Panc1 (cell line): ENCODE measurements around the gene YRDC. TPM values are rescaled to one million over a fixed set of nuclear protein-coding genes. Genes with fewer than 3 reads are reported as not detected.

Source experiments
- ATAC-seq: fragments of 200-7000 bp; cut with Tn5 transposase; 2 replicates; pipeline ENCODE4 v1.9.1; 2020; ENCODE audit warnings: mild to moderate bottlenecking, moderate library complexity
- BruUV-seq: library from RNA; stranded (reverse); fragments of 400-500 nt; replicated peaks from 2 replicates; lab custom pipeline; 2021; lab: Mats Ljungman, UMichigan
- CTCF ChIA-PET: fragments of 300-600 bp; sonication (Branson Sonifier 250); formaldehyde crosslinking; loops from one replicate; lab custom pipeline; 2022; ENCODE audit warnings: antibody characterized with exemption; lab: Charles Lee
- POLR2A ChIA-PET: fragments of 300-600 bp; sonication (Branson Sonifier 250); formaldehyde crosslinking; loops from one replicate; lab custom pipeline; 2022; ENCODE audit warnings: antibody characterized with exemption; lab: Charles Lee
- DNase-seq: peaks from one replicate; pipeline ENCODE4 v3.0.0-alpha.2; 2010; ENCODE audit warnings: low read depth, low spot score
- H3K27ac ChIP-seq: 2 replicates; pipeline ENCODE4 v1.5.1; 2011; ENCODE audit warnings: mild to moderate bottlenecking, low read length, inconsistent platforms
- H3K27me3 ChIP-seq: fragments of 200-500 bp; sonication (Bioruptor generic); 2 replicates; pipeline ENCODE4 v1.6.0; 2014; ENCODE audit warnings: low read length, inconsistent platforms; ENCODE audit not compliant: control insufficient read depth, insufficient read depth
- H3K36me3 ChIP-seq: fragments of 200-500 bp; sonication (Bioruptor generic); 2 replicates; pipeline ENCODE4 v1.5.1; 2014; ENCODE audit warnings: inconsistent platforms, mild to moderate bottlenecking, low read length, moderate library complexity; ENCODE audit not compliant: control insufficient read depth, insufficient read depth
- H3K4me1 ChIP-seq: 2 replicates; pipeline ENCODE4 v1.5.1; 2011; ENCODE audit warnings: inconsistent platforms, mild to moderate bottlenecking, low read length, moderate library complexity; ENCODE audit not compliant: control insufficient read depth, insufficient read depth
- H3K4me3 ChIP-seq, 2 experiments: 2 replicates each; pipeline ENCODE4 v1.5.1; 2011 to 2012; ENCODE audit warnings: low read depth in 2 of 2, low read length in 2 of 2, mild to moderate bottlenecking in 2 of 2, inconsistent platforms in 1 of 2, moderate library complexity in 1 of 2
- H3K9me3 ChIP-seq: fragments of 200-500 bp; sonication (Bioruptor generic); 2 replicates; pipeline ENCODE4 v1.5.1; 2014; ENCODE audit warnings: low read depth, mild to moderate bottlenecking, inconsistent platforms, low read length, moderate library complexity; ENCODE audit not compliant: control insufficient read depth, insufficient read depth
- CTCF ChIP-seq: fragments of 450-650 bp; IDR thresholded peaks from 2 replicates; pipeline ENCODE4 v1.5.1; 2017; ENCODE audit warnings: mild to moderate bottlenecking
- POLR2AphosphoS5 ChIP-seq: IDR thresholded peaks from 2 replicates; pipeline ENCODE4 v1.6.1; 2012; ENCODE audit warnings: mild to moderate bottlenecking, low read depth, low read length, moderate library complexity
- REST ChIP-seq, 2 experiments: IDR thresholded peaks; 2 replicates each; pipeline ENCODE4 v1.6.1; 2011 to 2012; ENCODE audit warnings: low read depth in 2 of 2, control low read depth in 1 of 2, low read length in 1 of 2, mild to moderate bottlenecking in 1 of 2, moderate library complexity in 1 of 2; ENCODE audit not compliant: insufficient read depth in 1 of 2
- SIN3A ChIP-seq: IDR thresholded peaks from 2 replicates; pipeline ENCODE4 v1.6.1; 2012; ENCODE audit warnings: low read depth, mild to moderate bottlenecking, low read length, moderate library complexity, borderline replicate concordance; ENCODE audit not compliant: insufficient read depth
- TCF7L2 ChIP-seq: IDR thresholded peaks from 2 replicates; pipeline ENCODE4 v1.6.1; 2011; ENCODE audit warnings: mild to moderate bottlenecking, low read depth, low read length, inconsistent platforms
- in situ Hi-C: cut with HindIII; loops from 2 replicates; pipeline ENCODE4 v1.10.0; 2016; ENCODE audit warnings: low sequenced_read_pairs, low pct_unique_long_range_greater_than_20kb
- intact Hi-C: fragments of 100-400 bp; cut with micrococcal nuclease; formaldehyde crosslinking; loops from one replicate; pipeline ENCODE4 v1.10.0; 2022; ENCODE audit not compliant: unreplicated experiment
- total RNA-seq: library from RNA; stranded (reverse); gene quantifications from one replicate; pipeline ENCODE4 v1.2.1, GENCODE V29; 2021; ENCODE audit not compliant: unreplicated experiment

YRDC gene
- total RNA-seq, 1 experiment from 2014 or later: 24.0 TPM

DNA sequence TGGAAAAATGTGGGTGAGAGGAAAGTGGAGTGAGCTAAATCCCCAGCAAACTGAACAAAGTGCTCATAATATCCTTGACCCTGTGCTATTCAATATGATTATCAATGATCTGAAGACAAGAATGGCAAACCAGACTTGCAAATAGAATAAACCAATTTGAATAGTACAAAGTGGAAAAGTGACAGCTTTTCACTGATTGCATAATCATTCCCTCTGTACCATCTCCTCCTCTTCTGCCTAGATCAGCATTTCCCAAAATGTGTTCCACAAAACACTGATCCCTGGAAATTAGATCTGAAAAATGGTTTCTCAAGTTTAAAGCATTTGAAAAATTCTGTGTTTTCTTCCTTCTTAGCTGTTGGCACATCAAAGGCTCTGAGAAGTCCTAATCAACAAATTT, 43.3 kb upstream of the YRDC start:
- peaks cover 2% of the 10 kb centered on the region; the same call in 1 of the 2 replicates for H3K36me3 ChIP-seq
- in situ Hi-C loops (no loop called here), intact Hi-C loops (no loop called here)
- no peaks in the 10 kb centered on the region for H3K4me1 ChIP-seq
- DNase-seq (no peak), ATAC-seq (no peak)
- no peak overlapping the region for H3K4me3 ChIP-seq
- no TSS peak for BruUV-seq
- no peak for TF ChIP-seq POLR2AphosphoS5
- no peaks in the 10 kb centered on the region for H3K9me3 ChIP-seq
- no peak overlapping the region for H3K27ac ChIP-seq
- CTCF ChIA-PET: no interaction called here
- POLR2A ChIA-PET: interaction anchor here (0.7 to 1.1 kb wide), 2 partner anchors 8 to 98 kb away, joined by 3 read pairs; partner anchors contain the start of gene MTF1
- no peaks in the 10 kb centered on the region for H3K27me3 ChIP-seq

- no peak for DNase-seq
- H3K9me3 ChIP-seq: no peaks in the 10 kb centered on the region
- ChIA-PET CTCF (no interaction called here), POLR2A (interaction anchor here (1.1 kb wide), 1 partner anchor 9 kb away, joined by 3 read pairs; the partner anchor contains the start of gene MTF1)
- H3K4me3 ChIP-seq: no peak overlapping the region
- no peaks in the 10 kb centered on the region for H3K4me1 ChIP-seq
- H3K27ac ChIP-seq: no peak overlapping the region
- in situ Hi-C loops (no loop called here), intact Hi-C loops (no loop called here)
- TF ChIP-seq CTCF (no peak), TCF7L2 (no peak), SIN3A (no peak), REST (IDR thresholded peaks at IDR 0.05; ENCODE audit: insufficient read depth in 1 of 2, low read depth in 2 of 2, low read length in 1 of 2) (no peak), POLR2AphosphoS5 (no peak)
- H3K36me3 ChIP-seq: peaks cover 2% of the 10 kb centered on the region; the same call in 1 of the 2 replicates
- no TSS peak for BruUV-seq
- H3K27me3 ChIP-seq: no peaks in the 10 kb centered on the region
- no peak for ATAC-seq
Measured at GRCh38 chr1:37850352-37850955, 42.4 kb upstream of the YRDC start.

DNA sequence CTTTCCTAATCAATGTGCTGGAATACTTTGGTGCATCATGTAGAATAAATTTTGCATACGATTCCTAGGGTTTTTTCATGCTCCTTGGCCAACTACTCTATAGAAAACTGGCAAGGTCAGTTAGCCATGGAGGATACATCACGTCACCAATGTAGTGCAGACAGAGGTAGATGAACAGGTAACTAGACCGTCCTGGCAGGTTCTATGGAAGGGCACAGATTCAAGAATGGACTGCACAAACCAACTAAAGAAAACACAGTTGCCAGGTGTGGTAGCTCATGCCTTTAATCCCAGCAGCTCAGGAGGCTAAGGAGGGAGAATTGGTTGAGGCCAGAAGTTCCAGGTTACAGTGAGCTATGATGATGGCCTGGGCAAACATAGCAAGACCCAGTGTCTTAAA, 41.5 kb upstream of the YRDC start:
- ATAC-seq: no peak
- in situ Hi-C loops (no loop called here), intact Hi-C loops (no loop called here)
- BruUV-seq: no TSS peak
- ChIA-PET CTCF (no interaction called here), POLR2A (no interaction called here)
- H3K27ac ChIP-seq: no peak overlapping the region
- no peak overlapping the region for H3K4me3 ChIP-seq
- H3K27me3 ChIP-seq: no peaks in the 10 kb centered on the region
- H3K9me3 ChIP-seq: no peaks in the 10 kb centered on the region
- TF ChIP-seq REST (IDR thresholded peaks at IDR 0.05; ENCODE audit: insufficient read depth in 1 of 2, low read depth in 2 of 2, low read length in 1 of 2) (no peak), POLR2AphosphoS5 (no peak), SIN3A (no peak), CTCF (no peak), TCF7L2 (no peak)
- H3K4me1 ChIP-seq: no peaks in the 10 kb centered on the region
- DNase-seq: no peak
- peaks cover 2% of the 10 kb centered on the region; the same call in 1 of the 2 replicates for H3K36me3 ChIP-seq
